ENCODE measurements around the gene MRAP. TPM values are rescaled to one million over a fixed set of nuclear protein-coding genes. Genes with fewer than 3 reads are reported as not detected.
"Not testable (repeated sequence)": the region's sequence is repeated elsewhere in the genome, so short reads cannot be mapped to it uniquely, and the experiment has no call there.

Gene MRAP
- polyA plus RNA-seq, 2 of the 4 experiments (the other 2 are of a cell fraction) = not detected

GRCh38 chr21:32308696-32309095, 10.0 kb downstream of the MRAP start (continued):
- no peak for TF ChIP-seq PHF8 (IDR thresholded peaks at IDR 0.05; ENCODE audit: borderline replicate concordance, low read depth)
- no peak for TF ChIP-seq JUNB (IDR thresholded peaks at IDR 0.05)
- TF ChIP-seq RCOR1 (IDR thresholded peaks at IDR 0.05; ENCODE audit: low read depth, low read length) = no peak
- TF ChIP-seq HOXB5 (CRISPR knock-in tag; IDR thresholded peaks at IDR 0.05) = no peak
- no peak for TF ChIP-seq CBX2 (IDR thresholded peaks at IDR 0.05; ENCODE audit: borderline replicate concordance, low read depth)

GRCh38 chr21:32309906-32310460, 11.3 kb downstream of the MRAP start:
- CTCF ChIA-PET = no interaction called here
- H3K27ac ChIP-seq = no peak overlapping the region
- H3K4me3 ChIP-seq = no peak overlapping the region
- no peak for DNase-seq (ENCODE audit: low read depth in 1 of 2, low spot score in 1 of 2)
- no peaks in the 10 kb centered on the region for H3K9me3 ChIP-seq
- 98% methylated on average over 5 of the region's 7 CpGs for WGBS (ENCODE audit: missing lambda C conversion rate)
- no peaks in the 10 kb centered on the region for H3K4me1 ChIP-seq
- POLR2A ChIA-PET = no interaction called here
- no peak for FAIRE-seq
- no peak for ATAC-seq
- TF ChIP-seq ESRRA (IDR thresholded peaks at IDR 0.05; ENCODE audit: borderline replicate concordance, low read length) (no peak), HOXA7 (CRISPR knock-in tag; IDR thresholded peaks at IDR 0.05) (no peak), RFX5 (IDR thresholded peaks at IDR 0.05) (no peak), RAD21 (conservative IDR thresholded peaks at IDR 0.05 in 1 of 2, IDR thresholded peaks at IDR 0.05 in 1 of 2) (no peak), CHD4 (IDR thresholded peaks at IDR 0.05; ENCODE audit: borderline replicate concordance) (no peak), EHF (CRISPR knock-in tag; IDR thresholded peaks at IDR 0.05) (no peak), NPAS2 (CRISPR knock-in tag; IDR thresholded peaks at IDR 0.05; ENCODE audit: borderline replicate concordance) (no peak), JUNB (IDR thresholded peaks at IDR 0.05) (no peak), BCL3 (IDR thresholded peaks at IDR 0.05) (no peak), CEBPB (IDR thresholded peaks at IDR 0.05) (no peak)
- H3K4me2 ChIP-seq = no peak overlapping the region

GRCh38 chr21:32310976-32311375, 12.3 kb downstream of the MRAP start:
- H3K9me3 ChIP-seq; CTCF ChIA-PET; H3K27ac ChIP-seq; POLR2A ChIA-PET; DNase-seq (ENCODE audit: low read depth in 1 of 2, low spot score in 1 of 2); ATAC-seq; H3K4me3 ChIP-seq; FAIRE-seq; H3K4me2 ChIP-seq; H3K4me1 ChIP-seq: not testable (repeated sequence)
- 88% methylated on average over 9 of the region's 9 CpGs for WGBS (ENCODE audit: missing lambda C conversion rate)

GRCh38 chr21:32311621-32312020, 13.0 kb downstream of the MRAP start:
- Histone ChIP-seq H3K9me3 (no peaks in the 10 kb centered on the region), H3K4me2 (no peak overlapping the region), H3K4me3 (no peak overlapping the region), H3K4me1 (no peaks in the 10 kb centered on the region), H3K27ac (no peak overlapping the region)
- ChIA-PET POLR2A (no interaction called here), CTCF (no interaction called here)
- 90% methylated on average over 3 of the region's 9 CpGs for WGBS (ENCODE audit: missing lambda C conversion rate)
- ATAC-seq (no peak), FAIRE-seq (no peak), DNase-seq (ENCODE audit: low read depth in 1 of 2, low spot score in 1 of 2) (no peak)
- TF ChIP-seq EHMT2 (IDR thresholded peaks at IDR 0.05; ENCODE audit: low read depth) (no peak), EHF (CRISPR knock-in tag; IDR thresholded peaks at IDR 0.05) (no peak), MAFK (IDR thresholded peaks at IDR 0.05; ENCODE audit: partially characterized antibody) (no peak), GATA3 (IDR thresholded peaks at IDR 0.05; ENCODE audit: borderline replicate concordance) (no peak), HOXA7 (CRISPR knock-in tag; IDR thresholded peaks at IDR 0.05) (no peak), HOXB13 (CRISPR knock-in tag; IDR thresholded peaks at IDR 0.05; ENCODE audit: low read depth) (no peak), REST (IDR thresholded peaks at IDR 0.05) (no peak), ESRRA (IDR thresholded peaks at IDR 0.05; ENCODE audit: borderline replicate concordance, low read length) (no peak), NFE2L2 (conservative IDR thresholded peaks at IDR 0.05; ENCODE audit: low read length) (no peak), PBX3 (IDR thresholded peaks at IDR 0.05) (no peak), USF2 (IDR thresholded peaks at IDR 0.05) (no peak), BCL3 (IDR thresholded peaks at IDR 0.05) (no peak), RCOR1 (IDR thresholded peaks at IDR 0.05; ENCODE audit: low read depth, low read length) (no peak), ZFP36 (IDR thresholded peaks at IDR 0.05; ENCODE audit: borderline replicate concordance, partially characterized antibody) (no peak)

All from A549 (cell line).